GM12878 (cell line): ENCODE results near the gene ERVK3-1. TPM values are rescaled to one million over a fixed set of nuclear protein-coding genes. Genes with fewer than 3 reads are reported as not detected.

Source experiments
- ATAC-seq: fragments of 200-7000 bp; cut with Tn5 transposase; 3 replicates; pipeline ENCODE4 v1.9.1; 2020; ENCODE audit warnings: mild to moderate bottlenecking, moderate library complexity
- BruUV-seq: library from RNA; stranded (reverse); fragments of 400-500 nt; replicated peaks from 2 replicates; lab custom pipeline; 2021; lab: Mats Ljungman, UMichigan
- CTCF ChIA-PET: fragments of 300-600 bp; sonication (Branson Sonifier 250); formaldehyde crosslinking; extraction: SDS; loops from one replicate; lab custom pipeline; 2021; ENCODE audit warnings: inconsistent platforms; lab: Yijun Ruan, JAX
- POLR2A ChIA-PET: fragments of 350-600 bp; formaldehyde crosslinking; extraction: SDS; loops from one replicate; lab custom pipeline; 2021; ENCODE audit warnings: inconsistent platforms; lab: Charles Lee
- RAD21 ChIA-PET: fragments of 300-600 bp; sonication (Branson Sonifier 250); formaldehyde crosslinking; loops from one replicate; lab custom pipeline; 2023; ENCODE audit warnings: antibody characterized with exemption; ENCODE audit not compliant: unreplicated experiment; lab: Charles Lee
- SMC1A ChIA-PET: fragments of 300-600 bp; sonication (Branson Sonifier 250); formaldehyde crosslinking; loops from one replicate; lab custom pipeline; 2023; ENCODE audit not compliant: unreplicated experiment, uncharacterized antibody; lab: Charles Lee
- DNase-seq: peaks from one replicate; pipeline ENCODE4 v3.0.0-alpha.2; 2011; ENCODE audit warnings: low read depth, low spot score
- FAIRE-seq: peaks from 3 replicates; lab custom pipeline; 2011; peaks lifted over from hg19 to GRCh38; lab: Jason Lieb, UNC
- H2AFZ ChIP-seq: 2 replicates; pipeline ENCODE4 v1.6.0; 2011; ENCODE audit warnings: low read depth, low read length, control low read depth; ENCODE audit not compliant: control insufficient read depth
- H3K27ac ChIP-seq: 2 replicates; pipeline ENCODE4 v1.5.1; 2011; ENCODE audit warnings: control low read depth; ENCODE audit not compliant: control insufficient read depth, insufficient read depth
- H3K27me3 ChIP-seq, 2 experiments: replicated peaks in 1 of 2; 2 replicates each; pipeline versions ENCODE4 v1.6.0 to v1.6.1; 2011; ENCODE audit warnings: low read length in 1 of 2; ENCODE audit not compliant: control insufficient read depth in 2 of 2, insufficient read depth in 2 of 2
- H3K36me3 ChIP-seq, 2 experiments: 2 replicates each; pipeline ENCODE4 v1.5.1; 2011; ENCODE audit warnings: low read length in 1 of 2; ENCODE audit not compliant: control insufficient read depth in 2 of 2, insufficient read depth in 2 of 2
- H3K4me1 ChIP-seq: 2 replicates; pipeline ENCODE4 v1.6.1; 2011; ENCODE audit warnings: mild to moderate bottlenecking, low read length, moderate library complexity, mixed read lengths; ENCODE audit not compliant: control insufficient read depth, insufficient read depth
- H3K4me2 ChIP-seq: 2 replicates; pipeline ENCODE4 v1.6.0; 2011; ENCODE audit warnings: control low read depth; ENCODE audit not compliant: control insufficient read depth, insufficient read depth
- H3K4me3 ChIP-seq: fragments of 200-600 bp; sonication (generic); 2 replicates; pipeline ENCODE4 v1.5.1; 2016
- H3K79me2 ChIP-seq: 2 replicates; pipeline ENCODE4 v1.6.0; 2011; ENCODE audit warnings: low read length; ENCODE audit not compliant: control insufficient read depth, insufficient read depth
- H3K9ac ChIP-seq: 2 replicates; pipeline ENCODE4 v1.8.0; 2011; ENCODE audit warnings: low read length, control low read depth, mixed read lengths; ENCODE audit not compliant: control insufficient read depth, insufficient read depth
- H3K9me3 ChIP-seq: replicated peaks from 3 replicates; pipeline ENCODE4 v1.5.1; 2011; ENCODE audit warnings: mild to moderate bottlenecking, low read length; ENCODE audit not compliant: control insufficient read depth, insufficient read depth
- H4K20me1 ChIP-seq: 2 replicates; pipeline ENCODE4 v1.6.0; 2011; ENCODE audit not compliant: control insufficient read depth, insufficient read depth
- NFIC ChIP-seq: IDR thresholded peaks from 2 replicates; pipeline ENCODE4 v1.6.1; 2012; ENCODE audit warnings: low read depth, mild to moderate bottlenecking, inconsistent platforms, low read length, moderate library complexity
- NR2C2 ChIP-seq: IDR thresholded peaks from 2 replicates; pipeline ENCODE4 v1.6.1; 2011; ENCODE audit warnings: borderline replicate concordance, low read depth; ENCODE audit not compliant: control insufficient read depth, insufficient read length
- RCOR1 ChIP-seq: conservative IDR thresholded peaks from 2 replicates; pipeline ENCODE4 v1.6.1; 2012; ENCODE audit warnings: low read depth, low read length, improper control_type of control experiment
- RFX5 ChIP-seq: IDR thresholded peaks from 2 replicates; pipeline ENCODE4 v1.6.1; 2011; ENCODE audit warnings: low read depth, low read length, improper control_type of control experiment
- SREBF1 ChIP-seq: IDR thresholded peaks from 2 replicates; pipeline ENCODE4 v1.6.1; 2012; ENCODE audit warnings: mild to moderate bottlenecking, low read length
- WGBS: methylation state at CpG from one replicate; pipeline ENCODE4 v1.1.6; 2016; ENCODE audit warnings: low lambda C conversion rate; ENCODE audit not compliant: insufficient replicate concordance, insufficient coverage; ENCODE audit errors: missing lambda C conversion rate; 5-methylcytosine and 5-hydroxymethylcytosine counted together
- in situ Hi-C: fragments of 300-500 bp; cut with MboI; formaldehyde crosslinking; loops from 9 replicates; pipeline ENCODE4 v1.14.3; 2018; ENCODE audit warnings: mixed read lengths
- intact Hi-C: fragments of 100-400 bp; cut with micrococcal nuclease; formaldehyde crosslinking; loops from one replicate; pipeline ENCODE4 v1.14.2; 2022; ENCODE audit not compliant: unreplicated experiment
- polyA plus RNA-seq, 11 experiments: library from polyadenylated mRNA; depleted of rRNA in 4 of 11; unstranded in 6 of 11; stranded (reverse) in 5 of 11; fragments of >200 nt; fragmentation: Nextera tagmentation in 4 of 11; fragmentation: Illumina TruSeq in 1 of 11; extraction: Ambion mirVana in 4 of 11; extraction: Trizol in 1 of 11; gene quantifications; 1 replicate in 1 of 11; 2 replicates in 10 of 11; pipeline versions ENCODE4 v1.2.1 to v1.2.3, GENCODE V29; 2011 to 2016; ENCODE audit warnings: inconsistent platforms in 2 of 11, missing spikeins in 2 of 11, low read depth in 1 of 11
- total RNA-seq, 4 experiments: library from RNA; depleted of rRNA in 3 of 4; stranded (reverse); fragments of >200 nt in 3 of 4; fragmentation: Illumina TruSeq in 1 of 4; extraction: Trizol in 1 of 4; gene quantifications; 2 replicates each; pipeline versions ENCODE4 v1.2.1 to v1.2.3, GENCODE V29; 2013 to 2021
- TF ChIP-seq, protein P1 (sequence below): fragments of 450-650 bp; IDR thresholded peaks from 2 replicates; pipeline ENCODE4 v1.6.1; 2017; ENCODE audit warnings: antibody characterized with exemption, mild to moderate bottlenecking, moderate library complexity

The ERVK3-1 gene
- total and polyA plus RNA-seq, 10 of the 15 experiments (the other 5 are each of a cell fraction or from before 2014, with no cell fraction given), result 59.3 to 172 (median 95.8) TPM

DNA sequence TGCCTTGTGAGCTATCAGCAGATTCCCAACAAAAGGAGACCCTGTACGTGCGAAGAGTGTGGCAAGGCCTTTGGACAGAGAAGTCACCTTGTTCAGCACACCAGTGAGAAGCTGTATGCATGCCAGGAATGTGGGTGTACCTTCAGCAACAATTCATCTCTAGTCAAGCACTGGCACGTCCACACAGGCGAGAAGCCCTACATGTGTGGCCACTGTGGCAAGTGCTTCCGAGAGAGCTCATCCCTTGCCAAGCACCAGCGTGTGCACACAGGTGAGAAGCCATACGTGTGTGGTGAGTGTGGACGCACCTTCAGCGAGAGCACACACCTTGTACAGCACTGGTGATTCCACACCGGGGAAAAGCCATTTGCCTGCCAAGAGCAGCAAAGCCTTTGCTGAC, 14.1 kb downstream of the ERVK3-1 start:
- no peak for TF ChIP-seq SREBF1
- TF ChIP-seq NFIC, result no peak
- TF ChIP-seq RFX5, result no peak
- no peak for TF ChIP-seq NR2C2
- TF ChIP-seq RCOR1, result no peak
- TF ChIP-seq, protein P1, sequence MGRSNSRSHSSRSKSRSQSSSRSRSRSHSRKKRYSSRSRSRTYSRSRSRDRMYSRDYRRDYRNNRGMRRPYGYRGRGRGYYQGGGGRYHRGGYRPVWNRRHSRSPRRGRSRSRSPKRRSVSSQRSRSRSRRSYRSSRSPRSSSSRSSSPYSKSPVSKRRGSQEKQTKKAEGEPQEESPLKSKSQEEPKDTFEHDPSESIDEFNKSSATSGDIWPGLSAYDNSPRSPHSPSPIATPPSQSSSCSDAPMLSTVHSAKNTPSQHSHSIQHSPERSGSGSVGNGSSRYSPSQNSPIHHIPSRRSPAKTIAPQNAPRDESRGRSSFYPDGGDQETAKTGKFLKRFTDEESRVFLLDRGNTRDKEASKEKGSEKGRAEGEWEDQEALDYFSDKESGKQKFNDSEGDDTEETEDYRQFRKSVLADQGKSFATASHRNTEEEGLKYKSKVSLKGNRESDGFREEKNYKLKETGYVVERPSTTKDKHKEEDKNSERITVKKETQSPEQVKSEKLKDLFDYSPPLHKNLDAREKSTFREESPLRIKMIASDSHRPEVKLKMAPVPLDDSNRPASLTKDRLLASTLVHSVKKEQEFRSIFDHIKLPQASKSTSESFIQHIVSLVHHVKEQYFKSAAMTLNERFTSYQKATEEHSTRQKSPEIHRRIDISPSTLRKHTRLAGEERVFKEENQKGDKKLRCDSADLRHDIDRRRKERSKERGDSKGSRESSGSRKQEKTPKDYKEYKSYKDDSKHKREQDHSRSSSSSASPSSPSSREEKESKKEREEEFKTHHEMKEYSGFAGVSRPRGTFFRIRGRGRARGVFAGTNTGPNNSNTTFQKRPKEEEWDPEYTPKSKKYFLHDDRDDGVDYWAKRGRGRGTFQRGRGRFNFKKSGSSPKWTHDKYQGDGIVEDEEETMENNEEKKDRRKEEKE, result no peak
- H3K4me3 ChIP-seq, result no peak overlapping the region
- no peaks in the 10 kb centered on the region for H3K4me1 ChIP-seq
- H3K27me3 ChIP-seq, result no peaks in the 10 kb centered on the region
- WGBS, result 83% methylated on average over 10 of the region's 10 CpGs
- no peaks in the 10 kb centered on the region; a peak in 1 of 4 replicates for H3K36me3 ChIP-seq
- POLR2A ChIA-PET, result no interaction called here
- H3K9ac ChIP-seq, result no peak overlapping the region
- in situ Hi-C loops (no loop called here), intact Hi-C loops (no loop called here)
- ATAC-seq (no peak), FAIRE-seq (no peak), DNase-seq (no peak)
- no peak overlapping the region for H2AFZ ChIP-seq
- RAD21 ChIA-PET, result no interaction called here
- no TSS peak for BruUV-seq
- no peaks in the 10 kb centered on the region for H4K20me1 ChIP-seq
- no peaks in the 10 kb centered on the region for H3K79me2 ChIP-seq
- no peaks in the 10 kb centered on the region for H3K9me3 ChIP-seq
- SMC1A ChIA-PET, result no interaction called here
- no peak overlapping the region for H3K27ac ChIP-seq
- CTCF ChIA-PET, result no interaction called here
- H3K4me2 ChIP-seq, result no peak overlapping the region
